ENCODE data around the gene ADAM12.

DNA sequence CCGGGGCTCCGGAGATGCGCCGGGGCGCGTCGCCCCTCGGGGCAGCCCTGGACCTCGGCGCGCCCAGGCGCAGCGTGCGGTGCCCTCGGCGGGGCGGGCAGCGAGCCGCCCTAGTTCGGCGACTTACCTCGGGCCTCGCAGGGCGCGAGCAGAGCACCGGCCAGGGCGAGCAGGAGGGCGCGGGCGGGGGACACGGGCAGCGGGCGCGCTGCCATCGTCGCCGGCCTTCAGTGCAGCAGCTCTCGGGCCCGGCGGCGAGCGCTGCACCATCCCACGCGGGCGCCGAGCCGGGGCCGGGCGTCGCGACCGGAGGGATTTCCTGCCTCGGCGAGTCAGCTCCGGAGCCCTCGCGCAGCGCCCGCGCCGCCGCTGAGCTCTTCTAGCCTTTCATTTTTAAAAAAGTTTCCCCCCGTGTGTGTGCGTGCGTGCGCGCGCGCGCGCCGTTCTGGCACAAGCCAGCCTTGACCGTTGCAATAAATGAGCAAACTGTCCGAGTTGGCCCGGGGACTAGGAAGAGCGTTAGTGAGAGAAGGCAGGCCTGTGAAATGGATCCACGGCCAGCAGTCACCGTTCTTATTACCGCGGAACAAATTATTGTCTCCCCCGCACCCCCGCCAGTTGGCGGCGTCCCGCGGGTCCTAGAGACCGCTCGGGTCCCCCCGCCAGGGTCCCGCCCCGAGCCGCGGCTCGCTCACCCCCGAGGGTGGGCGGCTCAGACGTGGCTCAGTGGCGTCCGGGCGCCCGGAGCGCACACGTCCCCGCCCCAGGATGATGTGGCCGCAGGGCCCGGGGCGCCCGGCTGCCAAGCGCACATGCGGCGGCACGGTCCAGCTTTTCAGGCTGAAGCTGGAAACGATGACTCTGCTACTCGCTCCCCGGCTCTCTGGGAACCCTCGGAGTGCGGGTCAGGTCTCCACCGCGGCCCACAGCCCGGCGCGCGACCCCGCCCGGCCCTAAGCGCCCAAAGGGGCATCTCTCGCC, at the start of gene ADAM12:
- TF ChIP-seq, protein P1, sequence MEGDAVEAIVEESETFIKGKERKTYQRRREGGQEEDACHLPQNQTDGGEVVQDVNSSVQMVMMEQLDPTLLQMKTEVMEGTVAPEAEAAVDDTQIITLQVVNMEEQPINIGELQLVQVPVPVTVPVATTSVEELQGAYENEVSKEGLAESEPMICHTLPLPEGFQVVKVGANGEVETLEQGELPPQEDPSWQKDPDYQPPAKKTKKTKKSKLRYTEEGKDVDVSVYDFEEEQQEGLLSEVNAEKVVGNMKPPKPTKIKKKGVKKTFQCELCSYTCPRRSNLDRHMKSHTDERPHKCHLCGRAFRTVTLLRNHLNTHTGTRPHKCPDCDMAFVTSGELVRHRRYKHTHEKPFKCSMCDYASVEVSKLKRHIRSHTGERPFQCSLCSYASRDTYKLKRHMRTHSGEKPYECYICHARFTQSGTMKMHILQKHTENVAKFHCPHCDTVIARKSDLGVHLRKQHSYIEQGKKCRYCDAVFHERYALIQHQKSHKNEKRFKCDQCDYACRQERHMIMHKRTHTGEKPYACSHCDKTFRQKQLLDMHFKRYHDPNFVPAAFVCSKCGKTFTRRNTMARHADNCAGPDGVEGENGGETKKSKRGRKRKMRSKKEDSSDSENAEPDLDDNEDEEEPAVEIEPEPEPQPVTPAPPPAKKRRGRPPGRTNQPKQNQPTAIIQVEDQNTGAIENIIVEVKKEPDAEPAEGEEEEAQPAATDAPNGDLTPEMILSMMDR (IDR thresholded peaks at IDR 0.05; ENCODE audit: borderline replicate concordance, extremely low read depth, low read length, poor library complexity, severe bottlenecking) = no peak
- TF ChIP-seq EZH2 (IDR thresholded peaks at IDR 0.05; ENCODE audit: borderline replicate concordance, low read depth, low read length, severe bottlenecking) = no peak
